HepG2 (cell line): ENCODE results near the gene GATA5. TPM values are rescaled to one million over a fixed set of nuclear protein-coding genes. Genes with fewer than 3 reads are reported as not detected.
A peak's percentile ranks its signal among the peaks of the same experiment; 100 is the strongest.

Source experiments
- ATAC-seq: fragments of 200-7000 bp; cut with Tn5 transposase; 3 replicates; pipeline ENCODE4 v1.9.1; 2020; ENCODE audit warnings: mild to moderate bottlenecking, moderate library complexity
- BruUV-seq: library from RNA; stranded (reverse); fragments of 400-500 nt; replicated peaks from 2 replicates; lab custom pipeline; 2021; lab: Mats Ljungman, UMichigan
- CTCF ChIA-PET: fragments of 300-600 bp; formaldehyde crosslinking; extraction: SDS; loops from one replicate; lab custom pipeline; 2021; ENCODE audit warnings: low total read pairs, inconsistent platforms, low intra/inter-chr PET ratio; lab: Yijun Ruan, JAX
- POLR2A ChIA-PET: fragments of 350-600 bp; sonication (Branson Sonifier 250); formaldehyde crosslinking; loops from one replicate; lab custom pipeline; 2020; ENCODE audit warnings: antibody characterized with exemption, inconsistent platforms; lab: Yijun Ruan, JAX
- DNase-seq: peaks from one replicate; pipeline ENCODE4 v3.0.0-alpha.2; 2015; ENCODE audit warnings: low spot score
- FAIRE-seq: peaks from 3 replicates; lab custom pipeline; 2011; peaks lifted over from hg19 to GRCh38; lab: Jason Lieb, UNC
- H2AFZ ChIP-seq: one replicate; pipeline ENCODE4 v1.6.1; 2011; ENCODE audit warnings: low read length, inconsistent platforms
- H3K27ac ChIP-seq: fragments of 300-600 bp; 3 replicates; pipeline ENCODE4 v1.8.0; 2011; ENCODE audit warnings: mixed run types, mild to moderate bottlenecking, mixed read lengths, low read length, inconsistent platforms; ENCODE audit not compliant: insufficient read depth; ENCODE audit errors: extremely low read length
- H3K27me3 ChIP-seq, 2 experiments: fragments of 200-600 bp in 1 of 2; 2 replicates in 1 of 2; 3 replicates in 1 of 2; pipeline versions ENCODE4 v1.6.0 to v1.8.0; 2011; ENCODE audit warnings: low read length in 2 of 2, mild to moderate bottlenecking in 2 of 2, moderate library complexity in 2 of 2, inconsistent platforms in 1 of 2; ENCODE audit not compliant: insufficient read depth in 2 of 2, control insufficient read depth in 1 of 2
- H3K36me3 ChIP-seq, 2 experiments: fragments of 200-600 bp in 1 of 2; replicated peaks in 1 of 2; 2 replicates in 1 of 2; 3 replicates in 1 of 2; pipeline versions ENCODE4 v1.5.1 to v1.8.0; 2011; ENCODE audit warnings: low read length in 2 of 2, inconsistent platforms in 1 of 2; ENCODE audit not compliant: insufficient read depth in 2 of 2, control insufficient read depth in 1 of 2
- H3K4me1 ChIP-seq: 2 replicates; pipeline ENCODE4 v1.5.1; 2012; ENCODE audit warnings: low read length, inconsistent platforms; ENCODE audit not compliant: insufficient read depth
- H3K4me2 ChIP-seq: 2 replicates; pipeline ENCODE4 v1.6.0; 2011; ENCODE audit warnings: low read depth, low read length, inconsistent platforms
- H3K4me3 ChIP-seq, 3 experiments: fragments of 200-600 bp in 1 of 3; sonication (generic), shearing (Covaris generic) in 1 of 3; replicated peaks in 1 of 3; 2 replicates each; pipeline ENCODE4 v1.5.1; 2011 to 2016; ENCODE audit warnings: low read length in 3 of 3, inconsistent platforms in 2 of 3, low read depth in 2 of 3, mild to moderate bottlenecking in 2 of 3, control low read depth in 1 of 3, mixed read lengths in 1 of 3; ENCODE audit not compliant: insufficient read depth in 1 of 3
- H3K79me2 ChIP-seq: one replicate; pipeline ENCODE4 v1.6.1; 2011; ENCODE audit warnings: low read length, inconsistent platforms; ENCODE audit not compliant: insufficient read depth
- H3K9ac ChIP-seq: 2 replicates; pipeline ENCODE4 v1.6.0; 2011; ENCODE audit warnings: mild to moderate bottlenecking, low read depth, low read length, inconsistent platforms; ENCODE audit not compliant: insufficient read depth
- H3K9me3 ChIP-seq: 2 replicates; pipeline ENCODE4 v1.5.1; 2012; ENCODE audit warnings: mild to moderate bottlenecking, low read length
- H4K20me1 ChIP-seq: 2 replicates; pipeline ENCODE4 v1.6.0; 2011; ENCODE audit warnings: inconsistent platforms, mild to moderate bottlenecking, low read length, moderate library complexity; ENCODE audit not compliant: insufficient read depth
- ADNP ChIP-seq: sonication (generic); formaldehyde crosslinking; IDR thresholded peaks from 2 replicates; pipeline ENCODE4 v1.4.0; 2020; ENCODE audit warnings: missing genetic modification reagents
- CAMTA2 ChIP-seq: sonication (generic); formaldehyde crosslinking; IDR thresholded peaks from 2 replicates; pipeline ENCODE4 v1.4.0; 2020; ENCODE audit warnings: mild to moderate bottlenecking, missing genetic modification reagents, borderline replicate concordance
- EEA1 ChIP-seq: sonication (generic); formaldehyde crosslinking; IDR thresholded peaks from 2 replicates; pipeline ENCODE4 v1.5.1; 2020; ENCODE audit warnings: mild to moderate bottlenecking, missing genetic modification reagents, borderline replicate concordance
- EZH2 ChIP-seq: conservative IDR thresholded peaks from 2 replicates; pipeline ENCODE4 v1.6.1; 2012; ENCODE audit warnings: mild to moderate bottlenecking, low read depth, low read length, moderate library complexity
- NFE2L2 ChIP-seq: fragments of 150-350 bp; IDR thresholded peaks from 2 replicates; pipeline ENCODE4 v1.6.1; 2014; ENCODE audit warnings: low read length
- NFIB ChIP-seq: sonication (generic); formaldehyde crosslinking; IDR thresholded peaks from 2 replicates; pipeline ENCODE4 v1.9.0; 2021; ENCODE audit warnings: missing genetic modification reagents, mild to moderate bottlenecking, borderline replicate concordance
- NR1H2 ChIP-seq: sonication (generic); formaldehyde crosslinking; IDR thresholded peaks from 2 replicates; pipeline ENCODE4 v1.8.1; 2022; ENCODE audit warnings: low read depth, missing genetic modification reagents, borderline replicate concordance
- PITX1 ChIP-seq: sonication (generic); formaldehyde crosslinking; IDR thresholded peaks from 2 replicates; pipeline ENCODE4 v1.5.1; 2020; ENCODE audit warnings: mild to moderate bottlenecking, missing genetic modification reagents
- RFXANK ChIP-seq: IDR thresholded peaks from 2 replicates; pipeline ENCODE4 v1.6.1; 2016
- SKI ChIP-seq: fragments of 450-650 bp; IDR thresholded peaks from one replicate; pipeline ENCODE4 v1.6.1; 2018; ENCODE audit warnings: mild to moderate bottlenecking; ENCODE audit not compliant: partially characterized antibody
- ZNF251 ChIP-seq: sonication (generic); formaldehyde crosslinking; IDR thresholded peaks from 2 replicates; pipeline ENCODE4 v1.9.0; 2021; ENCODE audit warnings: mild to moderate bottlenecking, missing genetic modification reagents
- ZNF253 ChIP-seq: sonication (generic); formaldehyde crosslinking; IDR thresholded peaks from 2 replicates; pipeline ENCODE4 v1.8.0; 2022; ENCODE audit warnings: mild to moderate bottlenecking, missing genetic modification reagents, borderline replicate concordance
- ZNF432 ChIP-seq: sonication (generic); formaldehyde crosslinking; IDR thresholded peaks from 2 replicates; pipeline ENCODE4 v1.5.0; 2020; ENCODE audit warnings: missing genetic modification reagents, mild to moderate bottlenecking, borderline replicate concordance
- ZNF879 ChIP-seq: sonication (generic); formaldehyde crosslinking; IDR thresholded peaks from 2 replicates; pipeline ENCODE4 v1.8.1; 2023; ENCODE audit warnings: missing genetic modification reagents
- ZNF883 ChIP-seq: sonication (generic); formaldehyde crosslinking; IDR thresholded peaks from 2 replicates; pipeline ENCODE4 v1.5.1; 2020; ENCODE audit warnings: mild to moderate bottlenecking, missing genetic modification reagents; ENCODE audit errors: not compliant biosample characterization
- WGBS: methylation state at CpG from one replicate; pipeline ENCODE4 v1.1.6; 2017; ENCODE audit warnings: low lambda C conversion rate; 5-methylcytosine and 5-hydroxymethylcytosine counted together
- in situ Hi-C: cut with HindIII; loops from 2 replicates; pipeline ENCODE4 v1.10.0; 2017; ENCODE audit warnings: low pct_unique_long_range_greater_than_20kb; ENCODE audit not compliant: extremely low pct_ligation_motif_present
- intact Hi-C: fragments of 100-400 bp; cut with micrococcal nuclease; formaldehyde crosslinking; loops from one replicate; pipeline ENCODE4 v1.10.0; 2022; ENCODE audit not compliant: unreplicated experiment
- polyA plus RNA-seq, 8 experiments: library from polyadenylated mRNA; depleted of rRNA in 3 of 8; stranded (reverse) in 7 of 8; unstranded in 1 of 8; fragments of >200 nt; fragmentation: Illumina TruSeq in 4 of 8; extraction: Trizol in 4 of 8; gene quantifications; 2 replicates each; pipeline versions ENCODE4 v1.2.1 to v1.2.3, GENCODE V29; 2011 to 2016; ENCODE audit warnings: low read depth in 4 of 8, missing spikeins in 1 of 8, mixed read lengths in 1 of 8; ENCODE audit not compliant: insufficient read depth in 1 of 8
- total RNA-seq, 5 experiments: library from RNA; depleted of rRNA; stranded (reverse); fragments of >200 nt; fragmentation: Illumina TruSeq; extraction: Trizol; gene quantifications; 2 replicates each; pipeline ENCODE4 v1.2.3, GENCODE V29; 2016; ENCODE audit warnings: low read depth in 1 of 5
- TF ChIP-seq, protein P1 (sequence below): sonication (generic); formaldehyde crosslinking; IDR thresholded peaks from 2 replicates; pipeline ENCODE4 v1.8.1; 2022; ENCODE audit warnings: low read depth, mild to moderate bottlenecking, missing genetic modification reagents
- TF ChIP-seq, protein P2 (sequence below): IDR thresholded peaks from 2 replicates; pipeline ENCODE4 v1.6.1; 2018; ENCODE audit warnings: missing genetic modification reagents
- TF ChIP-seq, protein P3 (sequence below), 2 experiments: IDR thresholded peaks; 2 replicates each; pipeline ENCODE4 v1.6.1; 2011 to 2012; ENCODE audit warnings: low read length in 2 of 2, borderline replicate concordance in 1 of 2, low read depth in 1 of 2, mild to moderate bottlenecking in 1 of 2, moderate library complexity in 1 of 2

Gene GATA5
- total and polyA plus RNA-seq, 2 of the 13 experiments (the other 11 are each of a cell fraction or from before 2014, with no cell fraction given) = 0.12 to 0.20 TPM

DNA sequence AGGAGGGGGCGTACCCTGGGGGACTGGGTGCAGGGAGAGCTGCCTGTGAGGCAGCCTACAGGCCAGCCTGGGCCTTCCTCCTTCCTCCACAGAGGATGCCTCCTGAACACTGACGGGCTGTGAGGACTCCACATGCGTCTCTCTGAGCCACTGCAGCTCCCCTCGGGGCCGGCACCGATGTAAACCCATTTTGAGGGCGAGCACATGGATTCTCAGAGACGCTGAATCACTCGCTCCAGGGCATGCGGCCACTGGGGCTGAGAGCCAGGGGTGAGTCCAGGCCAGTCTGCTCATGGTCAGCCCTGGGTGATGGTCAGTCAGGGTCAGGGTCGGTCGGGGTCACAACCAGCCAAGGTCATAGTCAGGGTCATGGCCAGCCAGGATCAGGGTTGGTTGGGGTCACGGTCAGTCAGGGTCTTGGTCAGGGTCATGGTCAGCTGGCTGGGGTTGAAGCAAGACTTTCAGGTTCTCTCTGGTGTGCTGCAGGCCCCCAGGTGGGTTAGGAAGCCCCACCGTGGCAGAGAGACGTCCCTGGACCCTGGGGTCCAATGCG, 33.7 kb downstream of the GATA5 start:
- DNase-seq (no peak), ATAC-seq (peak; percentile 6; the same call in 1 of the 3 replicates), FAIRE-seq (no peak)
- Histone ChIP-seq H3K9ac (no peak overlapping the region), H3K4me3 (no peak overlapping the region), H3K27me3 (peaks cover 42 to 94% of the 10 kb centered on the region in 2 experiments), H3K9me3 (no peaks in the 10 kb centered on the region), H3K4me2 (no peak overlapping the region), H3K79me2 (no peaks in the 10 kb centered on the region), H3K27ac (no peak overlapping the region), H4K20me1 (peaks cover 6% of the 10 kb centered on the region; the same call in 1 of the 2 replicates), H3K36me3 (no peaks in the 10 kb centered on the region), H3K4me1 (peaks cover 4% of the 10 kb centered on the region), H2AFZ (no peak overlapping the region)
- POLR2A ChIA-PET = no interaction called here
- no TSS peak for BruUV-seq
- intact Hi-C loops (no loop called here), in situ Hi-C loops (no loop called here)
- 40% methylated on average over 1 of the region's 16 CpGs for WGBS
- CTCF ChIA-PET = no interaction called here
- peak; percentile 97 for TF ChIP-seq SKI
- no peak for TF ChIP-seq PITX1 (CRISPR knock-in tag)
- no peak for TF ChIP-seq CAMTA2 (CRISPR knock-in tag)
- 0 out of 2 replicates have a peak, but pooled peaks have one; percentile 45 for TF ChIP-seq NFIB (CRISPR knock-in tag)
- TF ChIP-seq, protein P1, sequence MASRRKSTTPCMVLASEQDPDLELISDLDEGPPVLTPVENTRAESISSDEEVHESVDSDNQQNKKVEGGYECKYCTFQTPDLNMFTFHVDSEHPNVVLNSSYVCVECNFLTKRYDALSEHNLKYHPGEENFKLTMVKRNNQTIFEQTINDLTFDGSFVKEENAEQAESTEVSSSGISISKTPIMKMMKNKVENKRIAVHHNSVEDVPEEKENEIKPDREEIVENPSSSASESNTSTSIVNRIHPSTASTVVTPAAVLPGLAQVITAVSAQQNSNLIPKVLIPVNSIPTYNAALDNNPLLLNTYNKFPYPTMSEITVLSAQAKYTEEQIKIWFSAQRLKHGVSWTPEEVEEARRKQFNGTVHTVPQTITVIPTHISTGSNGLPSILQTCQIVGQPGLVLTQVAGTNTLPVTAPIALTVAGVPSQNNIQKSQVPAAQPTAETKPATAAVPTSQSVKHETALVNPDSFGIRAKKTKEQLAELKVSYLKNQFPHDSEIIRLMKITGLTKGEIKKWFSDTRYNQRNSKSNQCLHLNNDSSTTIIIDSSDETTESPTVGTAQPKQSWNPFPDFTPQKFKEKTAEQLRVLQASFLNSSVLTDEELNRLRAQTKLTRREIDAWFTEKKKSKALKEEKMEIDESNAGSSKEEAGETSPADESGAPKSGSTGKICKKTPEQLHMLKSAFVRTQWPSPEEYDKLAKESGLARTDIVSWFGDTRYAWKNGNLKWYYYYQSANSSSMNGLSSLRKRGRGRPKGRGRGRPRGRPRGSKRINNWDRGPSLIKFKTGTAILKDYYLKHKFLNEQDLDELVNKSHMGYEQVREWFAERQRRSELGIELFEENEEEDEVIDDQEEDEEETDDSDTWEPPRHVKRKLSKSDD = no peak
- TF ChIP-seq RFXANK (CRISPR knock-in tag) = no peak
- no peak for TF ChIP-seq ZNF883 (CRISPR knock-in tag)
- TF ChIP-seq ZNF251 (CRISPR knock-in tag) = no peak
- no peak for TF ChIP-seq ADNP (CRISPR knock-in tag)
- TF ChIP-seq NFE2L2 = no peak
- TF ChIP-seq, protein P2, sequence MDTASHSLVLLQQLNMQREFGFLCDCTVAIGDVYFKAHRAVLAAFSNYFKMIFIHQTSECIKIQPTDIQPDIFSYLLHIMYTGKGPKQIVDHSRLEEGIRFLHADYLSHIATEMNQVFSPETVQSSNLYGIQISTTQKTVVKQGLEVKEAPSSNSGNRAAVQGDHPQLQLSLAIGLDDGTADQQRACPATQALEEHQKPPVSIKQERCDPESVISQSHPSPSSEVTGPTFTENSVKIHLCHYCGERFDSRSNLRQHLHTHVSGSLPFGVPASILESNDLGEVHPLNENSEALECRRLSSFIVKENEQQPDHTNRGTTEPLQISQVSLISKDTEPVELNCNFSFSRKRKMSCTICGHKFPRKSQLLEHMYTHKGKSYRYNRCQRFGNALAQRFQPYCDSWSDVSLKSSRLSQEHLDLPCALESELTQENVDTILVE = no peak
- TF ChIP-seq NR1H2 (CRISPR knock-in tag) = peak; percentile 83; the same call in 1 of the 2 replicates
- no peak for TF ChIP-seq EEA1 (CRISPR knock-in tag)
- no peak for TF ChIP-seq ZNF253 (CRISPR knock-in tag)
- no peak for TF ChIP-seq ZNF432 (CRISPR knock-in tag)
- TF ChIP-seq, protein P3, sequence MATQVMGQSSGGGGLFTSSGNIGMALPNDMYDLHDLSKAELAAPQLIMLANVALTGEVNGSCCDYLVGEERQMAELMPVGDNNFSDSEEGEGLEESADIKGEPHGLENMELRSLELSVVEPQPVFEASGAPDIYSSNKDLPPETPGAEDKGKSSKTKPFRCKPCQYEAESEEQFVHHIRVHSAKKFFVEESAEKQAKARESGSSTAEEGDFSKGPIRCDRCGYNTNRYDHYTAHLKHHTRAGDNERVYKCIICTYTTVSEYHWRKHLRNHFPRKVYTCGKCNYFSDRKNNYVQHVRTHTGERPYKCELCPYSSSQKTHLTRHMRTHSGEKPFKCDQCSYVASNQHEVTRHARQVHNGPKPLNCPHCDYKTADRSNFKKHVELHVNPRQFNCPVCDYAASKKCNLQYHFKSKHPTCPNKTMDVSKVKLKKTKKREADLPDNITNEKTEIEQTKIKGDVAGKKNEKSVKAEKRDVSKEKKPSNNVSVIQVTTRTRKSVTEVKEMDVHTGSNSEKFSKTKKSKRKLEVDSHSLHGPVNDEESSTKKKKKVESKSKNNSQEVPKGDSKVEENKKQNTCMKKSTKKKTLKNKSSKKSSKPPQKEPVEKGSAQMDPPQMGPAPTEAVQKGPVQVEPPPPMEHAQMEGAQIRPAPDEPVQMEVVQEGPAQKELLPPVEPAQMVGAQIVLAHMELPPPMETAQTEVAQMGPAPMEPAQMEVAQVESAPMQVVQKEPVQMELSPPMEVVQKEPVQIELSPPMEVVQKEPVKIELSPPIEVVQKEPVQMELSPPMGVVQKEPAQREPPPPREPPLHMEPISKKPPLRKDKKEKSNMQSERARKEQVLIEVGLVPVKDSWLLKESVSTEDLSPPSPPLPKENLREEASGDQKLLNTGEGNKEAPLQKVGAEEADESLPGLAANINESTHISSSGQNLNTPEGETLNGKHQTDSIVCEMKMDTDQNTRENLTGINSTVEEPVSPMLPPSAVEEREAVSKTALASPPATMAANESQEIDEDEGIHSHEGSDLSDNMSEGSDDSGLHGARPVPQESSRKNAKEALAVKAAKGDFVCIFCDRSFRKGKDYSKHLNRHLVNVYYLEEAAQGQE (IDR thresholded peaks at IDR 0.05; ENCODE audit: borderline replicate concordance in 1 of 2, low read depth in 1 of 2, low read length in 2 of 2) = no peak
- TF ChIP-seq ZNF879 = no peak
- 0 out of 2 replicates have a peak, but pooled peaks have one; percentile 67 for TF ChIP-seq EZH2
